ENCODE data around the gene SLC35F1. TPM values are rescaled to one million over a fixed set of nuclear protein-coding genes. Genes with fewer than 3 reads are reported as not detected.

SLC35F1 gene
- total and polyA plus RNA-seq, 2 donors (not counting 1 experiment from before 2014, with no cell fraction given) = not detected

DNA sequence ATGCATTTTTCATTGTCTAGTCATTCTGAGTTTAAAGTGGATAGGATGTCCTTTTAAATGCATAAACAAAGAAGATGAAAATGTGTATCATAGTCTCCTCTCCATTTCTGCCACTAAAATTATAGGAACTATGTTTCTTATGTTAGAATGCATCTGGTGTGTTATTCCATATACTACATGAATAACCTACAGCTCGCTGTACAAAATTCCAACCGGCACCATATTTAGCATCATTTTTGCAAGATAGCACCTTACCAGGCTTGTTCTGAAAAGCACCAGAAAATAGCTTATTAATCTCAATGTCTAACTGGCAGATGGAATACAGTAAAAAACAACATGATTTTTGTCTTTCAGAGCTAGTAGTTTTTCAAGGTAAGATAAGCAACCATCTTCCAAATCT, 241.5 kb downstream of the SLC35F1 start:
- H3K4me2 ChIP-seq (replicated peaks; ENCODE audit: low read depth, low read length, poor library complexity, severe bottlenecking) = no peak overlapping the region
- Mint-ChIP-seq H3K27ac (no peak overlapping the region), H3K9me3 (ENCODE audit: insufficient read depth) (peaks cover 2% of the 10 kb centered on the region), H3K27me3 (no peaks in the 10 kb centered on the region), H3K4me3 (no peak overlapping the region), H3K4me1 (no peaks in the 10 kb centered on the region)
- no peak overlapping the region for H3K27ac ChIP-seq (ENCODE audit: low read length in 2 of 2)
- H3K36me3 ChIP-seq (replicated peaks in 1 of 2; ENCODE audit: control extremely low read depth in 1 of 2, control insufficient read depth in 1 of 2, extremely low read depth in 1 of 2, insufficient read depth in 2 of 2, low read length in 1 of 2) = no peaks in the 10 kb centered on the region
- H3K9me3 ChIP-seq (ENCODE audit: control extremely low read depth in 1 of 3, control insufficient read depth in 2 of 3, insufficient read depth in 1 of 3, low read length in 2 of 3) = no peaks in the 10 kb centered on the region
- TF ChIP-seq, protein P1, sequence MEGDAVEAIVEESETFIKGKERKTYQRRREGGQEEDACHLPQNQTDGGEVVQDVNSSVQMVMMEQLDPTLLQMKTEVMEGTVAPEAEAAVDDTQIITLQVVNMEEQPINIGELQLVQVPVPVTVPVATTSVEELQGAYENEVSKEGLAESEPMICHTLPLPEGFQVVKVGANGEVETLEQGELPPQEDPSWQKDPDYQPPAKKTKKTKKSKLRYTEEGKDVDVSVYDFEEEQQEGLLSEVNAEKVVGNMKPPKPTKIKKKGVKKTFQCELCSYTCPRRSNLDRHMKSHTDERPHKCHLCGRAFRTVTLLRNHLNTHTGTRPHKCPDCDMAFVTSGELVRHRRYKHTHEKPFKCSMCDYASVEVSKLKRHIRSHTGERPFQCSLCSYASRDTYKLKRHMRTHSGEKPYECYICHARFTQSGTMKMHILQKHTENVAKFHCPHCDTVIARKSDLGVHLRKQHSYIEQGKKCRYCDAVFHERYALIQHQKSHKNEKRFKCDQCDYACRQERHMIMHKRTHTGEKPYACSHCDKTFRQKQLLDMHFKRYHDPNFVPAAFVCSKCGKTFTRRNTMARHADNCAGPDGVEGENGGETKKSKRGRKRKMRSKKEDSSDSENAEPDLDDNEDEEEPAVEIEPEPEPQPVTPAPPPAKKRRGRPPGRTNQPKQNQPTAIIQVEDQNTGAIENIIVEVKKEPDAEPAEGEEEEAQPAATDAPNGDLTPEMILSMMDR (IDR thresholded peaks at IDR 0.05) = no peak
- no peak for TF ChIP-seq EZH2 (IDR thresholded peaks at IDR 0.05; ENCODE audit: borderline replicate concordance, insufficient read depth, low read depth, low read length, poor library complexity, severe bottlenecking)
- ATAC-seq (ENCODE audit: low read depth) (no peak), DNase-seq (no peak)
- H3K4me1 ChIP-seq (ENCODE audit: control insufficient read depth in 2 of 2, insufficient read depth in 2 of 2, low read length in 2 of 2) = no peaks in the 10 kb centered on the region
- no peak overlapping the region for H3K9ac ChIP-seq (ENCODE audit: low read length)
- H3K4me3 ChIP-seq (ENCODE audit: control extremely low read depth in 1 of 5, extremely low read depth in 1 of 5, insufficient read depth in 1 of 5, low read depth in 2 of 5, low read length in 4 of 5) = no peak overlapping the region
- no CpG with 5 or more reads among the region's 2 CpGs for WGBS (ENCODE audit: insufficient coverage)
- no peaks in the 10 kb centered on the region for H4K20me1 ChIP-seq (ENCODE audit: control insufficient read depth, insufficient read depth, low read length, poor library complexity, severe bottlenecking)
- POLR2A ChIA-PET = no interaction called here
- intact Hi-C loops (cut with micrococcal nuclease) = no loop called here
- CTCF ChIA-PET = no interaction called here
- H3K27me3 ChIP-seq (replicated peaks in 1 of 4; ENCODE audit: control extremely low read depth in 1 of 4, control insufficient read depth in 3 of 4, insufficient read depth in 4 of 4, low read length in 3 of 4) = no peaks in the 10 kb centered on the region
- no peaks in the 10 kb centered on the region for H3K79me2 ChIP-seq (ENCODE audit: control insufficient read depth, insufficient read depth, low read length)
- no peak overlapping the region for H2AFZ ChIP-seq (ENCODE audit: insufficient read depth, low read depth, low read length, poor library complexity, severe bottlenecking)

DNA sequence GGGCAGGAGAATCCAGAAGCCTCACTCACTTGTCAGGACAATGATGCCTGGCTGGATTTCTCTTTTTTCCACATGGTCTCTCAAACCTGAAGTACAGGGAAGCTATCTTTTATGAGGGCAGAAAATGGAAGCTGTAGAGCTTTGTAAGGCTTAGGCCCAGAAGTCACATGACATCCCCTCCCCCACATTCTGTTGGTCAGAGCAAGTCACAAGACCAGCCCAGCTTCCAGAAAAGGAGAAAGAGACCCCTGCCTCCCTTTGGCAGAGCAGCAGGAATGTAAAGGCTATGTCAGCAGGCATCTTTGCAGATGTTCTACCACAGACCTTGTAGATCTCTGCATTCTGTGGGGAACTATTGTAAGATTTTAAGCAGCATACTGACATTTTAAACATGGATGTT, 245.5 kb downstream of the SLC35F1 start:
- CTCF ChIA-PET = no interaction called here
- Histone ChIP-seq H4K20me1 (ENCODE audit: control insufficient read depth, insufficient read depth, low read length, poor library complexity, severe bottlenecking) (no peaks in the 10 kb centered on the region), H3K9ac (ENCODE audit: low read length) (no peak overlapping the region), H3K27ac (ENCODE audit: low read length in 2 of 2) (no peak overlapping the region), H3K4me1 (ENCODE audit: control insufficient read depth in 2 of 2, insufficient read depth in 2 of 2, low read length in 2 of 2) (no peaks in the 10 kb centered on the region), H3K79me2 (ENCODE audit: control insufficient read depth, insufficient read depth, low read length) (no peaks in the 10 kb centered on the region), H3K9me3 (ENCODE audit: control extremely low read depth in 1 of 3, control insufficient read depth in 2 of 3, insufficient read depth in 1 of 3, low read length in 2 of 3) (no peaks in the 10 kb centered on the region), H3K36me3 (replicated peaks in 1 of 2; ENCODE audit: control extremely low read depth in 1 of 2, control insufficient read depth in 1 of 2, extremely low read depth in 1 of 2, insufficient read depth in 2 of 2, low read length in 1 of 2) (no peaks in the 10 kb centered on the region), H2AFZ (ENCODE audit: insufficient read depth, low read depth, low read length, poor library complexity, severe bottlenecking) (no peak overlapping the region), H3K4me3 (ENCODE audit: control extremely low read depth in 1 of 5, extremely low read depth in 1 of 5, insufficient read depth in 1 of 5, low read depth in 2 of 5, low read length in 4 of 5) (no peak overlapping the region), H3K4me2 (replicated peaks; ENCODE audit: low read depth, low read length, poor library complexity, severe bottlenecking) (no peak overlapping the region), H3K27me3 (replicated peaks in 1 of 4; ENCODE audit: control extremely low read depth in 1 of 4, control insufficient read depth in 3 of 4, insufficient read depth in 4 of 4, low read length in 3 of 4) (no peaks in the 10 kb centered on the region)
- Mint-ChIP-seq H3K9me3 (ENCODE audit: insufficient read depth) (no peaks in the 10 kb centered on the region), H3K4me1 (no peaks in the 10 kb centered on the region), H3K4me3 (no peak overlapping the region), H3K27ac (no peak overlapping the region), H3K27me3 (no peaks in the 10 kb centered on the region)
- POLR2A ChIA-PET = no interaction called here
- ATAC-seq (ENCODE audit: low read depth) (no peak), DNase-seq (no peak)
- intact Hi-C loops (cut with micrococcal nuclease) = no loop called here
- TF ChIP-seq, protein P1 (IDR thresholded peaks at IDR 0.05) = no peak
- no peak for TF ChIP-seq EZH2 (IDR thresholded peaks at IDR 0.05; ENCODE audit: borderline replicate concordance, insufficient read depth, low read depth, low read length, poor library complexity, severe bottlenecking)
